ENCODE results near the gene PDCD10.

The PDCD10 gene

DNA sequence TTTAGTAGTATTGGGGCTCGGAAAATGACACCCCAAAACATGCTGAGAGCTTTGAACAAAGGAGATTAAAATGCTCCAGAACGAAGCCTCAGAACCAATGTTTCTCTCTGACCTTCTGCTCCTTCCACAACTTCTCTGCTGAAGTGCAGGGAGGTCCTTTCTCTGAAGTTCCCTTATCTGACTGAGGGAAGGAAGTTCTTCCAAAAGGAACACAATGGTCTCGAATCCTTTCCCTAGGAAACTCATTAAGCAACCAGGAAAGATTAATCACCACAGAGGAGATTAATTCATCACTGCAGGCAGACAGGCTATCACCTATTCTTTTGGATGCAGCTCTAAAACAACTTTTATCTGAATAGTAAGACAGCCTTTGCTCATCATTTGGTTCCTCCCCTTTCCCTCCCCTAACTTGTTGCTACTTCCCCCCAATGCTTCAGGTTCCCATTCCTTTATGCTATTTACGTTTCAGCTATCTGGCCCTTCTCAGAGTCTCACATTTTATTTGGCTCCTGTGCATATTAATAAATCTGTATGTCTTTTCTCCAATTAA lies 62.7 kb downstream of the PDCD10 start:
- no peak for DNase-seq

- no peak for DNase-seq
Observed at GRCh38 chr3:167669699-167670098, 65.0 kb downstream of the PDCD10 start.

DNA sequence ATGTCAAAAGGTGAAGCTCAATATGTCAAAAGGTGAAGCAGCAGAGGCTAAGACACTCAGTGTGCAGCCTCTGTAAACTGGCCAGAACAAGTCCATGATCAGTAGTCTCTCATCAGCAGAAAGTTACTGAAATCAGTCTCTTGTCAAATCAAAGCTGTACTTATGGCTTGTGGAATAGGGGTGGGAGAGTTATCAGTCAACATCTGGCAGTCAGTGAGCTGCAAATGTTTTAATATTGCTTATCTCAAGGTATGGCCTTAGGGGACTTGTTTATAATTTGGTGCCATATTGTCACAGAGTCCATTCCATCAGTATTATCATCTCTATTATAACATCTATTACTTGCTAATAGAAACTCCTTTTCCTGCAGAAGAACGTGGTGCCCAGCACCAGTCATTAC lies 66.0 kb downstream of the PDCD10 start:
- no peak for DNase-seq

DNA sequence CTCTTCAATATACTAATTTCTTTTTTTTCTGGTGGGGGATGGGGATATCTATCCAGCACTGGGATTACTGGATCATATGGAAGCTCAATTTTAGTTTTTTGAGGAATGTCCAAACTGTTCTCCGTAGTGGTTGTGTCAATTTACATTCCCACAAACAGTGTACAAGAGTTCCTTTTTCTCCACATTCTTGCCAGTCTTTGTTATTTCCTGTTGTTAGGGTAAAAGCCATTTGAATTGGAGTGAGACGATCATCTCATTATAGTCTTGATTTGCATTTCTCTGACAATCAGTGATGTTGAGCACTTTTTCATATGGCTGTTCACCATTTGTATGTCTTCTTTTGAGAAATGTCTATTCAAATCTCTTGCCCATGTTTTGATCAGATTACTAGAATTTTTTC lies 68.1 kb downstream of the PDCD10 start:
- no peak for DNase-seq

GRCh38 chr3:167662919-167663400 lies 71.7 kb downstream of the PDCD10 start:
- no peak for DNase-seq

GRCh38 chr3:167657684-167658225 lies 76.9 kb downstream of the PDCD10 start:
- DNase-seq = no peak

DNA sequence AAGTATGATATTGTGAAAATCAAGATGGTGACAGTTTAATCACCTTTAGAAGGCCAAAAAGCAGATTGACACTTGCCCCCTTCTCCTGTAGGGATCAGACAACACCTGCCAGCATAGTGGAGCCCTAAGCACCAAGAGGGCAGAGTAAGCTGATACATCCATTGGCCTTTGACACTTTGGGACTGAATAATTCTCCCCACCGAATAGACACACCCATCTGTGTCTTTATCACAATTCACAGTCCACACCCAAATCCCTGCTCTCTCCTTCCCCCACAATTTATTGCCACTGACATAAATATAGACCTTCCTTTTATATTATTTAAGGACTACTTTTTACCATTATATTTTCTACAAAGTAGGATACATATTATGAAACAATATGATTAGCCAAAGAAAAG lies 77.9 kb downstream of the PDCD10 start:
- DNase-seq = no peak

GRCh38 chr3:167653760-167654159 lies 80.9 kb downstream of the PDCD10 start, which contains the start of gene WDR49:
WDR49 (minus strand) TSS chr3:167653942; CDS start chr3:167653425, 517 bp downstream.
- no peak for DNase-seq

GRCh38 chr3:167653155-167653554 lies 81.5 kb downstream of the PDCD10 start:
- DNase-seq = no peak

DNA sequence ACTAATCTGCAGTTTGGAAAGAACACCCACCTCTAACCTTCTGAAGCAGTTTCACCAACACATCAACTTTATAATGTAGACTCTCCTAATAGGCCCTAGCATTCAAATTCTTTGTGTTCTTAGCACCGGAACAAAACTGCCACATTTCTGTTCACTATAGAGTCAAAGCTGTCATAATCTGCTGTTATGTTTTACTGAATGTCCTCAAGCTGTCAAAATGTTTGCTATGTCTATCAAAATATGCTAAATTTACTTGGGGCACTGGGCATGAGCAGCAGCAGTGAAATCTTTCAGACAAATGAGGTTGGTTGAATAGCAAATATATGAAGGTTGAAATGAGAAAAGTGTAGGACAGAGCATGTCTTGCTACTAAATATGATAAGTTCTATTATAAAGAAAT lies 82.9 kb downstream of the PDCD10 start:
- DNase-seq = no peak

GRCh38 chr3:167650459-167650858 lies 84.2 kb downstream of the PDCD10 start:
- DNase-seq = no peak

GRCh38 chr3:167649746-167650145 lies 84.9 kb downstream of the PDCD10 start:
- DNase-seq = no peak

DNA sequence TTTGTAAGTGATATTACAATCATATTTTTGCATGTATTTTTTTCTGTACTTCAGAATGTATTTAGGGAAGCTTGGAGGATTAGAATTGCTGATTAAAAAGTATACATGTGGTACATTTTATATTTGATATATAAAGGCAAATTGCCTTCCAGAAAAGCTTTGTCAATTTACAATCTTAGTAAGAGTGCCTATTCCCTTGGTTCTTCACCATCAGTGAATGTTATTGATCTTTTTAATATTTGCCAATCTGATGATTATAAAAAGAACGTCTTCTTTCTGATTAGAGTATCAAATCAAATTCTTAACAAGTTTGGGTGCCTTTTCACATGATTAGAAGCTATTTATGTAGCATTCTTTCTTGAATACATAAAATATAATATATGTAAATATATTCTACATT lies 90.1 kb downstream of the PDCD10 start:
- no peak for DNase-seq

Data from CD4-positive, alpha-beta T cell treated with Interferon gamma for 1 hour (primary cell).